Measurements from ENCODE around the gene MIEF1. TPM values are rescaled to one million over a fixed set of nuclear protein-coding genes. Genes with fewer than 3 reads are reported as not detected.

The MIEF1 gene
- polyA plus RNA-seq, 1 of the 3 experiments (the other 2 are of a cell fraction): 7.5 TPM

GRCh38 chr22:39547587-39547947 lies 45.5 kb downstream of the MIEF1 start:
- Histone ChIP-seq H3K27me3 (ENCODE audit: insufficient read depth) (no peaks in the 10 kb centered on the region), H3K4me2 (no peak overlapping the region), H3F3A (replicated peaks; ENCODE audit: insufficient read depth) (no peaks in the 10 kb centered on the region), H2AFZ (ENCODE audit: low read depth) (no peak overlapping the region), H3K4me3 (ENCODE audit: low read depth in 2 of 2, low read length in 1 of 2) (no peak overlapping the region), H3K4me1 (ENCODE audit: control insufficient read depth in 1 of 2, insufficient read depth in 2 of 2, low read depth in 1 of 2, low read length in 1 of 2) (no peaks in the 10 kb centered on the region; a peak in 1 of 4 replicates), H3K9me2 (no peaks in the 10 kb centered on the region), H3K79me2 (ENCODE audit: insufficient read depth) (no peaks in the 10 kb centered on the region), H3K9ac (no peak overlapping the region), H3K36me3 (replicated peaks in 1 of 2; ENCODE audit: control insufficient read depth in 1 of 2, insufficient read depth in 2 of 2, low read length in 1 of 2) (no peaks in the 10 kb centered on the region), H4K20me1 (ENCODE audit: insufficient read depth) (no peaks in the 10 kb centered on the region), H3K27ac (ENCODE audit: low read depth in 2 of 2, low read length in 1 of 2) (no peak overlapping the region), H3K9me3 (no peaks in the 10 kb centered on the region)
- TF ChIP-seq MXI1 (IDR thresholded peaks at IDR 0.05; ENCODE audit: low read depth, low read length): no peak
- no peak for TF ChIP-seq SIN3A (IDR thresholded peaks at IDR 0.05; ENCODE audit: borderline replicate concordance, low read depth, low read length)
- TF ChIP-seq EZH2phosphoT487 (IDR thresholded peaks at IDR 0.05; ENCODE audit: borderline replicate concordance, low read depth): no peak
- WGBS (ENCODE audit: low lambda C conversion rate): 78% methylated on average over 1 of the region's 2 CpGs
- no peak for DNase-seq
- CTCF ChIA-PET: interaction anchor here (1.0 to 3.3 kb wide), 3 partner anchors 13 to 480 kb away, joined by 3 to 13 read pairs (median 5); no protein-coding TSS in a partner anchor
- POLR2A ChIA-PET: no interaction called here

- no peak overlapping the region for H3K4me3 ChIP-seq (ENCODE audit: low read depth in 2 of 2, low read length in 1 of 2)
- H3K36me3 ChIP-seq (replicated peaks in 1 of 2; ENCODE audit: control insufficient read depth in 1 of 2, insufficient read depth in 2 of 2, low read length in 1 of 2): no peaks in the 10 kb centered on the region
- H3K9me3 ChIP-seq: no peaks in the 10 kb centered on the region
- no peaks in the 10 kb centered on the region for H3K79me2 ChIP-seq (ENCODE audit: insufficient read depth)
- no peak overlapping the region for H3K27ac ChIP-seq (ENCODE audit: low read depth in 2 of 2, low read length in 1 of 2)
- CTCF ChIA-PET: no interaction called here
- no peaks in the 10 kb centered on the region for H3F3A ChIP-seq (replicated peaks; ENCODE audit: insufficient read depth)
- no peak overlapping the region for H2AFZ ChIP-seq (ENCODE audit: low read depth)
- H4K20me1 ChIP-seq (ENCODE audit: insufficient read depth): no peaks in the 10 kb centered on the region
- no peaks in the 10 kb centered on the region; the same call in 1 of the 2 replicates for H3K27me3 ChIP-seq (ENCODE audit: insufficient read depth)
- POLR2A ChIA-PET: no interaction called here
- H3K4me2 ChIP-seq: no peak overlapping the region
- no peak for TF ChIP-seq NFIC (IDR thresholded peaks at IDR 0.05; ENCODE audit: borderline replicate concordance)
- no peak for TF ChIP-seq FOXJ3 (CRISPR knock-in tag; IDR thresholded peaks at IDR 0.05)
- no peak for TF ChIP-seq MXI1 (IDR thresholded peaks at IDR 0.05; ENCODE audit: low read depth, low read length)
- no peak for TF ChIP-seq RAD21 (IDR thresholded peaks at IDR 0.05; ENCODE audit: low read length)
- TF ChIP-seq CTCF (IDR thresholded peaks at IDR 0.05): no peak
- TF ChIP-seq RXRA (IDR thresholded peaks at IDR 0.05; ENCODE audit: borderline replicate concordance, low read depth): no peak
- no peak for TF ChIP-seq SMC3 (IDR thresholded peaks at IDR 0.05; ENCODE audit: low read depth, low read length)
- TF ChIP-seq PBX3 (IDR thresholded peaks at IDR 0.05): no peak
- TF ChIP-seq SIN3A (IDR thresholded peaks at IDR 0.05; ENCODE audit: borderline replicate concordance, low read depth, low read length): no peak
- TF ChIP-seq TCF12 (IDR thresholded peaks at IDR 0.05): no peak
- TF ChIP-seq RCOR1 (IDR thresholded peaks at IDR 0.05; ENCODE audit: low read length): no peak
- no peak for TF ChIP-seq MAX (IDR thresholded peaks at IDR 0.05; ENCODE audit: low read depth)
- TF ChIP-seq GABPA (IDR thresholded peaks at IDR 0.05; ENCODE audit: low read depth): no peak
- TF ChIP-seq POLR2AphosphoS5 (IDR thresholded peaks at IDR 0.05; ENCODE audit: low read depth, low read length): no peak
- no peak for TF ChIP-seq REST (IDR thresholded peaks at IDR 0.05; ENCODE audit: low read depth, low read length)
- TF ChIP-seq JUND (IDR thresholded peaks at IDR 0.05): no peak
- TF ChIP-seq EP300 (IDR thresholded peaks at IDR 0.05; ENCODE audit: borderline replicate concordance in 1 of 2, low read depth in 1 of 2, low read length in 1 of 2): no peak
- no peak for TF ChIP-seq CHD2 (IDR thresholded peaks at IDR 0.05; ENCODE audit: low read length, partially characterized antibody)
- no peak for TF ChIP-seq TEAD4 (IDR thresholded peaks at IDR 0.05; ENCODE audit: borderline replicate concordance, insufficient read depth)
- no peak for TF ChIP-seq USF2 (IDR thresholded peaks at IDR 0.05; ENCODE audit: borderline replicate concordance, low read depth, low read length)
- no peaks in the 10 kb centered on the region; a peak in 1 of 4 replicates for H3K4me1 ChIP-seq (ENCODE audit: control insufficient read depth in 1 of 2, insufficient read depth in 2 of 2, low read depth in 1 of 2, low read length in 1 of 2)
- 93% methylated on average over 3 of the region's 3 CpGs for WGBS (ENCODE audit: low lambda C conversion rate)
- H3K9me2 ChIP-seq: no peaks in the 10 kb centered on the region
- H3K9ac ChIP-seq: no peak overlapping the region
- DNase-seq: no peak
Measured at GRCh38 chr22:39553429-39553828, 51.3 kb downstream of the MIEF1 start.
